Measurements from ENCODE around the gene CDCA8.

The CDCA8 gene

DNA sequence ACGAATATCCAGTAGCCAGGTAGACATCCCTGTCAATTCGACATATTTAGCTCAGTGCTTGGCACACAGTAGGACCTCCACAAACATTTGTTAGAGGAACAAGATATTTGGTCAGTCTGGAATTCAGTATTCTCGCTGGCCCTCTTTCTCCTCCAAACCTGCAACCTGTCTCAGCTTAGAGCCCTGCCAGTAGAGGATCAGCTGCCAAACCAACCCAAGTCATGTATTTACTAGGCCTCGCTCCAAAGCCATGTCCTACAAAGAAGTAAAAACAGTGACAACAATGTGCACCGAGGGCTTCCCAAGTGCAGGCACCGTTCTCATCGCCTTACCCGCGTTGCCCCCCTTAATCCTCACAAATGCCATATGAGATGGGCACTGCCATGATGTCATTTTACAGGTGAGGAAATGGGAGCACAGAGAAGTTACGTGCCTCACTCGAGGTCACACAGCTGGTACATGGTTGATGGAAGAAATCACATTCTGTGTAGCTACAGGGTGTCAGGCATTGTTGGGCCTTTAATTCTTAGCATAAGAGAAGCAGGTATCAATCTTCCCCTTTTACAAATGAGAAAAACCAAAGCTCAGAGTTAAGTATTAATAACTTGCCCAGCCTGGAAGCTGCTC is 26.0 kb upstream of the CDCA8 start:
- Histone ChIP-seq H3K9me3 (ENCODE audit: insufficient read depth, low read length) (no peaks in the 10 kb centered on the region), H3K27me3 (ENCODE audit: low read depth, low read length) (no peaks in the 10 kb centered on the region)

DNA sequence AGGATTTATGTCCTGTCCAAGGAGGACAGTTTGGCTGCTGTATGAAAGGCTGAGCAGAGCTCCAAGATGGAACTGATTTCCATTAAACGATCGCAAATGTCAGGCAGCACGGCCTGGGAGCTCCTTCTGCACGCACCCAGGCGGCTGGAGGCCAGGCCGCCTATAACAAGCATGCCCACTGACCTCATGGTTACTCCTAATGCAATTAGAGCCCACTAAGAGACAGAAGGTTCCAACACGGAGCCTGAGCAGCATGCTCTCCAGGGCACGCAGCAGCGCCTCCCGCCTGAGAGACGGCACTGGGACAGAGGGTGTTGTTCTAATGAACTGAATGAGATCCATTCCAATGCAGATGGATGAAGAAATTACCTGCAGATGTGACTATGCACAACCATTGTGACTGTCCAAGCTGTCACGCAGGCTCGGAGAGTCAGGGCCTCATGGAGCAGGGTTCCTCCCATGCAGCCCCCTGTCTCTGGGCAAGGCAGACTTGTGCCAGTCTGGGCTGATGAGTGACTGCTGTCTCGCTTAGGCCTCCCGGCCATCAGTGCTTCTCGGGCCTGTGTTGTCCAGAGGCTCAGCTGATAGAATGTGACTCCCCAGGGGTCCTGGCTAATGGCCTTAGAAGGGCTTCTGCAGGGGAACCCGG is 25.2 kb upstream of the CDCA8 start:
- Histone ChIP-seq H3K79me2 (ENCODE audit: low read length) (no peaks in the 10 kb centered on the region), H4K20me1 (ENCODE audit: insufficient read depth, low read length) (no peaks in the 10 kb centered on the region), H3K4me3 (ENCODE audit: low read length) (no peak overlapping the region), H2AFZ (ENCODE audit: low read depth, low read length) (no peak overlapping the region), H3K4me1 (ENCODE audit: low read length) (peaks cover 4% of the 10 kb centered on the region), H3K4me2 (ENCODE audit: low read length) (no peak overlapping the region), H3K9me3 (ENCODE audit: insufficient read depth, low read length) (no peaks in the 10 kb centered on the region), H3K9ac (ENCODE audit: low read length) (no peak overlapping the region), H3K27me3 (ENCODE audit: low read depth, low read length) (no peaks in the 10 kb centered on the region), H3K27ac (ENCODE audit: low read length) (no peak overlapping the region), H3K36me3 (replicated peaks; ENCODE audit: low read depth, low read length) (no peaks in the 10 kb centered on the region)
- TF ChIP-seq, protein P1, sequence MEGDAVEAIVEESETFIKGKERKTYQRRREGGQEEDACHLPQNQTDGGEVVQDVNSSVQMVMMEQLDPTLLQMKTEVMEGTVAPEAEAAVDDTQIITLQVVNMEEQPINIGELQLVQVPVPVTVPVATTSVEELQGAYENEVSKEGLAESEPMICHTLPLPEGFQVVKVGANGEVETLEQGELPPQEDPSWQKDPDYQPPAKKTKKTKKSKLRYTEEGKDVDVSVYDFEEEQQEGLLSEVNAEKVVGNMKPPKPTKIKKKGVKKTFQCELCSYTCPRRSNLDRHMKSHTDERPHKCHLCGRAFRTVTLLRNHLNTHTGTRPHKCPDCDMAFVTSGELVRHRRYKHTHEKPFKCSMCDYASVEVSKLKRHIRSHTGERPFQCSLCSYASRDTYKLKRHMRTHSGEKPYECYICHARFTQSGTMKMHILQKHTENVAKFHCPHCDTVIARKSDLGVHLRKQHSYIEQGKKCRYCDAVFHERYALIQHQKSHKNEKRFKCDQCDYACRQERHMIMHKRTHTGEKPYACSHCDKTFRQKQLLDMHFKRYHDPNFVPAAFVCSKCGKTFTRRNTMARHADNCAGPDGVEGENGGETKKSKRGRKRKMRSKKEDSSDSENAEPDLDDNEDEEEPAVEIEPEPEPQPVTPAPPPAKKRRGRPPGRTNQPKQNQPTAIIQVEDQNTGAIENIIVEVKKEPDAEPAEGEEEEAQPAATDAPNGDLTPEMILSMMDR (IDR thresholded peaks at IDR 0.05; ENCODE audit: low read depth, low read length): no peak

More for the DNA sequence above, 26.0 kb upstream of the CDCA8 start:
- H3K36me3 ChIP-seq (replicated peaks; ENCODE audit: low read depth, low read length): no peaks in the 10 kb centered on the region
- no peak overlapping the region for H3K9ac ChIP-seq (ENCODE audit: low read length)
- H3K79me2 ChIP-seq (ENCODE audit: low read length): no peaks in the 10 kb centered on the region
- H3K4me3 ChIP-seq (ENCODE audit: low read length): no peak overlapping the region
- H3K4me1 ChIP-seq (ENCODE audit: low read length): peaks cover 7% of the 10 kb centered on the region
- H3K27ac ChIP-seq (ENCODE audit: low read length): no peak overlapping the region
- H4K20me1 ChIP-seq (ENCODE audit: insufficient read depth, low read length): no peaks in the 10 kb centered on the region
- H3K4me2 ChIP-seq (ENCODE audit: low read length): no peak overlapping the region
- H2AFZ ChIP-seq (ENCODE audit: low read depth, low read length): no peak overlapping the region
- no peak for TF ChIP-seq EZH2phosphoT487 (IDR thresholded peaks at IDR 0.05; ENCODE audit: low read depth)
- TF ChIP-seq, protein P1 (IDR thresholded peaks at IDR 0.05; ENCODE audit: low read depth, low read length): no peak

DNA sequence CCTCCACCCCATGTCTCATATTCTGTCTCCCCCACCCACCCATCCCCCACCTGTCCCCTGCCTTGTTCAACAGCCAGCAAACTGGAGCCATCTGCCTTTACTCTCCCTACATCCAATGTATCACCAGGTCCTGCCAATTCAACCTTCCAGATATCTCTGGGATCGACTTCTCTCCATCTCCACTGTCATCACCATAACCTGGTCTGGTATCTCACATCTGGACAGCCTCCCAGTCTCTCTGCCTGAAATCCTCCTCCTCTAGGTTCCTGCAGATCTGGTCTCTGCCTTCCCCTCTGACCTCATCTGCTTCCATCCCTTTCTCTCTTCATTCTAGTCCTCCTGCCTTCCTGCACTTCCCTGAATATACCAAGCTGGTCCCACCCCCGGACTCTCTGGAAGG is 22.2 kb upstream of the CDCA8 start:
- no peak overlapping the region for H3K27ac ChIP-seq (ENCODE audit: low read length)
- no peaks in the 10 kb centered on the region for H3K36me3 ChIP-seq (replicated peaks; ENCODE audit: low read depth, low read length)
- no peak overlapping the region for H3K4me3 ChIP-seq (ENCODE audit: low read length)
- H2AFZ ChIP-seq (ENCODE audit: low read depth, low read length): no peak overlapping the region
- H3K4me1 ChIP-seq (ENCODE audit: low read length): peaks cover 8% of the 10 kb centered on the region
- no peak overlapping the region for H3K9ac ChIP-seq (ENCODE audit: low read length)
- no peaks in the 10 kb centered on the region for H3K27me3 ChIP-seq (ENCODE audit: low read depth, low read length)
- no peak overlapping the region for H3K4me2 ChIP-seq (ENCODE audit: low read length)
- no peaks in the 10 kb centered on the region for H3K9me3 ChIP-seq (ENCODE audit: insufficient read depth, low read length)
- no peaks in the 10 kb centered on the region for H4K20me1 ChIP-seq (ENCODE audit: insufficient read depth, low read length)
- H3K79me2 ChIP-seq (ENCODE audit: low read length): no peaks in the 10 kb centered on the region
- TF ChIP-seq, protein P1 (IDR thresholded peaks at IDR 0.05; ENCODE audit: low read depth, low read length): no peak
- no peak for TF ChIP-seq EZH2phosphoT487 (IDR thresholded peaks at IDR 0.05; ENCODE audit: low read depth)

DNA sequence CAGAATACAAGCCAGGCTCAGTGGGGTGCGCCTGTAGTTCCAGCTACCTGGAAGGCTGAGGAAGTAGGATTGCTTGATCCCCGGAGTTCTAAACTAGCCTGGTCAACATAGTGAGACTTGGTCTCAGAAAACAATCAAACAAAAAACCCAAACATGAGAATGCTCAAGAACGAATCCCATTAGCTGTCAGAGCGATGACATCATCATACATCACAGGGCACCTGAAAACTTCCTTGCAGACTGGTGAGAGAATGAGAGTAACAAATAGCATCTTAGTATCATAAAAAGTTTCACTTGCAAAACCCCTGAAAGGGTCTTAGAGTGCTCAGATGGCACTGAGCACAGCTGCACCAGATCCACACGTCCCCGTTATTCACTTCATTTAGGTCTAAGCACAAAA is 21.1 kb upstream of the CDCA8 start:
- H3K4me3 ChIP-seq (ENCODE audit: low read length): no peak overlapping the region
- no peak overlapping the region for H3K27ac ChIP-seq (ENCODE audit: low read length)
- no peak overlapping the region for H3K4me2 ChIP-seq (ENCODE audit: low read length)
- H4K20me1 ChIP-seq (ENCODE audit: insufficient read depth, low read length): no peaks in the 10 kb centered on the region
- peaks cover 19% of the 10 kb centered on the region for H3K4me1 ChIP-seq (ENCODE audit: low read length)
- H3K9me3 ChIP-seq (ENCODE audit: insufficient read depth, low read length): no peaks in the 10 kb centered on the region
- no peak overlapping the region for H2AFZ ChIP-seq (ENCODE audit: low read depth, low read length)
- H3K36me3 ChIP-seq (replicated peaks; ENCODE audit: low read depth, low read length): no peaks in the 10 kb centered on the region
- no peak overlapping the region for H3K9ac ChIP-seq (ENCODE audit: low read length)
- H3K79me2 ChIP-seq (ENCODE audit: low read length): no peaks in the 10 kb centered on the region
- H3K27me3 ChIP-seq (ENCODE audit: low read depth, low read length): no peaks in the 10 kb centered on the region
- TF ChIP-seq, protein P1 (IDR thresholded peaks at IDR 0.05; ENCODE audit: low read depth, low read length): no peak
- no peak for TF ChIP-seq EZH2phosphoT487 (IDR thresholded peaks at IDR 0.05; ENCODE audit: low read depth)

Measured in OCI-LY3 (cell line).